Measurements from ENCODE around the gene PCMTD2.
A peak's percentile ranks its signal among the peaks of the same experiment; 100 is the strongest.

Gene PCMTD2

GRCh38 chr20:64256282-64256935 lies 861 bp downstream of the PCMTD2 start:
- DNase-seq (ENCODE audit: low read depth in 1 of 2, low spot score in 1 of 2) = no peak

GRCh38 chr20:64257107-64257757 lies 1.7 kb downstream of the PCMTD2 start:
- DNase-seq (ENCODE audit: low read depth in 1 of 2, low spot score in 1 of 2) = no peak

GRCh38 chr20:64258071-64258823 lies 2.7 kb downstream of the PCMTD2 start:
- no peak for DNase-seq (ENCODE audit: low read depth in 1 of 2, low spot score in 1 of 2)

- DNase-seq (ENCODE audit: low read depth in 1 of 2, low spot score in 1 of 2) = no peak
These were observed 4.7 kb downstream of the PCMTD2 start for GRCh38 chr20:64260239-64260638.

DNA sequence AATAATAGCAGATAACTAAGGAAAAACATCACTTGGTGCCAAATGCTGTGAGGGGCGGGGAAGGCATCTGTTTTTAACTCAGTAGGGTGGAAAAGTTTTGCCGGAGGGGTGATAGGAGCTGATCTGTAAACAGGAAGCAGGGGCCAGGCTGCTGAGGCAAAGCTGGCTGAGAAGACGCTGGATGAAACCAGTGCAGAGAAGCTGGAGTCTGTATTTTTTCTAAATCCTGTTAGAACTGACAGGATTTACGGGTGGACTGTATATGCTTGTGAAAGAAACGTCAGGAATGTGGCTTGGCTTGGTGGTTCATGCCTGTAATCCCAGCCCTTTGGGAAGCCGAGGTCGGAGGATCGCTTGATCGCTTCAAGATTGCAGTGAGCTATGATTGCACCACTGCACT lies 5.6 kb downstream of the PCMTD2 start:
- no peak for DNase-seq (ENCODE audit: low read depth in 1 of 2, low spot score in 1 of 2)

- DNase-seq (ENCODE audit: low read depth in 1 of 2, low spot score in 1 of 2) = no peak
These were observed 8.5 kb downstream of the PCMTD2 start for GRCh38 chr20:64264091-64264490.

- DNase-seq (ENCODE audit: low read depth in 1 of 2, low spot score in 1 of 2) = no peak
These were observed 9.7 kb downstream of the PCMTD2 start for GRCh38 chr20:64265201-64265600.

GRCh38 chr20:64266988-64267387 lies 11.4 kb downstream of the PCMTD2 start:
- DNase-seq (ENCODE audit: low read depth in 1 of 2, low spot score in 1 of 2) = no peak

DNA sequence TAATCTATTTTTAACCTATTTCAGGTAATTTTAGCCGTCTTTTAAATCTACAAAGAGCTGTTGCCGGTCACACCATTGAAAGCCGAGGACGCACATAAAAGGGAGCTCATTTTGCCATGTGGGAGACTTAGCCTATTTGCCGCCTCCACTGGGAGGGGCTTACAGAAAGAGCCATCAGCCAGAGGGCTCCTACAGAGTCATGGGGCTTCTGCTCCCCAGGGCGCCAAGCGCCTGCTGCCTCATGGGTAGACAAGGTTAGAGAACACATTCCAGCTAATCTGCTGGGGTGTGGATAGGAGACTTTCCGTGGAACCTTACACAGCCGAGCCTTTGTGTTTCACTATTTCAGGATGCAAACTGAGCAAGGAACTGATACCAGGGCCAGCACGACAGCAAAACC lies 12.6 kb downstream of the PCMTD2 start:
- DNase-seq (ENCODE audit: low read depth in 1 of 2, low spot score in 1 of 2) = no peak

GRCh38 chr20:64269604-64270411 lies 14.3 kb downstream of the PCMTD2 start:
- no peak for DNase-seq (ENCODE audit: low read depth in 1 of 2, low spot score in 1 of 2)

DNA sequence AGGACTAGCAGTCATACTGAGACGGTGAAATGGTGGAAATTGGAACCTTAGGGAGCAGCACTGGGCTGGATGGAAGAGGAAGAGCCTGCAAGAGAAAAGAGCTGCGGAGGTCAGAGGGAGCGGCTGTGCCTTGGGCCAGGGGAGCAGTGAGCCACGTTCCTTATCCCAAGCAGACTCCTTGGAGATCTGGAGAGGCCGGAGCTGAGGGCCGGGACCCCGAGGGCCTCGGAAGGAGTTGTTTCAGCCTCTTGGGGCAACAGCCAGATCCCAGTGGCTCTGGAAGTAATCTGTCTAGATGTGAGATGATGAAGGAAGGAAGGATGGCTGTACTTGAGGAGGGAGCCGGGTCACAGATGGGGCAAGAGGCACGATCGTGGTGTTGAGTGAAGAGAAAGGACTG lies 16.1 kb downstream of the PCMTD2 start:
- DNase-seq (ENCODE audit: low read depth in 1 of 2, low spot score in 1 of 2) = no peak

GRCh38 chr20:64273109-64273508 lies 17.6 kb downstream of the PCMTD2 start:
- no peak for DNase-seq (ENCODE audit: low read depth in 1 of 2, low spot score in 1 of 2)

DNA sequence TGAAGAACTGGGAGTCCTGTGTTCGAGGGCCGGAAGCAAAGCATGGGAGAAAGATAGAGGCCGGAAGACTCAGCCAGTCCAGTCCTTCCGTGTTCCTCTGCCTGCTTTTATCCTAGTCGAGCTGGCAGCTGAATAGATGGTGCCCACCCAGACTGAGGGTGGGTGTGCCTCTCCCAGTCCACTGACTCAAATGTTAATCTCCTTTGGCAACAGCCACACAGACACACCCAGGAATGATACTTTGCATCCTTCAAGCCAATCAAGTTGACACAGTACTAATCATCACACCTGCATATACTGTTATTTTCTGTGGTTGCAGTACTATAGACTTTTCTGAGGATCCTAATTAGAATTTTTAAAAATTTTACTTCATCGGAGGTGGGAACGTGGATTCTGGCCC lies 21.3 kb downstream of the PCMTD2 start:
- DNase-seq (ENCODE audit: low read depth in 1 of 2, low spot score in 1 of 2) = no peak

GRCh38 chr20:64277571-64278316 lies 22.2 kb downstream of the PCMTD2 start:
- DNase-seq (ENCODE audit: low read depth in 1 of 2, low spot score in 1 of 2) = no peak

DNA sequence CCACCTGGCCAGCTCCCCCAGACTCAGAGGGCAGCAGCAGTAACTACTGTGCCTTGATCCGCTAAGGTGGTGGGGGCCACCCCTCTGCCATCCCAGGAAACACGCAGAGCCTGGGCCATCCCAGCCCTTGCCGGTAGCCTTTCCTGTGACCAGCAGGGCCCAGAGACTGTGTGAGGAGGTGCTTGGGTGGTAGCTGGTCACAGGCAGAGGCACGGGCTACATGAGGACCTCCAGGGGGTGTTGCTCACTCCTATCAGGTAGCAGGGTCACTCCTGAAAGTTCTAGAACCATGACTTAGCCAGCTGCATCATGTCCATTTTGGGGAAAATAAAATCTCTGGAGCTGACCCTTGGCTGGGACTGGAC lies 22.8 kb downstream of the PCMTD2 start:
- no peak for DNase-seq (ENCODE audit: low read depth in 1 of 2, low spot score in 1 of 2)

DNA sequence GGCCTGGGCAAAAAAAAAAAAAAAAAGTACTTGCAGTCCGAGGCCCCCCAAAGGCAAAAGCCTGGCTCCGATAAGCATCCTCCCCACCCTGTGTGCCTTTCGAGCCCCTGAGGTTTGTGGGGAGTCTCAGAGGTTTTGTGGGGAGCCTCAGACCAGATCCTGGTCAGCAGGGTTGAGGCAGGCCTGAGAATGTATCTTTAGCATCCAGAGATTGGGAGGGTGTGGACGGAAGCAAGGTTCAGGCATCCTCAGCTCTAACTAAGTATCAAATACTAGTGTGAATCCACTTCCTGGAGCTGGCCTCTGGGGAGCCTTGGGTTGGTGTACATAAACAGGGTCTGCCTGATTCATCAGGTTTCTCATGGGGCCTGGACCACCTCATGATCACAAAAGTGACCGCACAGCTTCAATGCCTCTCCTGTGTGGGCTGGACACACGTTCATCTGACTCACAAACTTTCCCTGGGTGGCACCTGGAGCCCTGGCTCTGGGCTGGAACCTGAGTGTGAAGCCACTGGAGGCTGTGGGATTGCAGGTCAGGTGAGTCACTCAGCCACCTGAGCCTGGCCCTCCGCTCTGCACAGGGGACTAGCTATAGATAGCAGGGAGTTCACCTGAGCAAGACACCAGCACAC lies 24.4 kb downstream of the PCMTD2 start:
- no peak for DNase-seq (ENCODE audit: low read depth in 1 of 2, low spot score in 1 of 2)

- no peak for DNase-seq (ENCODE audit: low read depth in 1 of 2, low spot score in 1 of 2)
These were observed 24.9 kb downstream of the PCMTD2 start for GRCh38 chr20:64280460-64280843.

DNA sequence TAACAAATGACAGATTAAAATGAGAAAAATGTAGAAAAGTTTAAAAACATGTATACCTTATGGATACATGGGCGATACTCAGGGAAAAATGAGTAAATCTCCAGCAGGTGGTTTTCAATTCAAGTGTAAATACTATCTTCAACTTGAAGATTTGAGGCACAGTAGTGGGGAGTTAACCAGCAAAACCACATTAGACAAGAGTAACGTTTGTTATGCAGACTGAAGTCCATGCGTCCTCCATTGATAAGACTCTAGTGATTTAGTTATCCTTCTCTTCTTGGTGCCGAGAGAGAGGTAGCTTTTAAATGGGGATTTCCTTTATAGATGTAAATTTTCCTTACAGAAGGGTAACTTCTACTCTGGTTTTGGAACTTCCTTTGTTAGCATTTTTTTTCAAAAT lies 28.1 kb downstream of the PCMTD2 start:
- DNase-seq (ENCODE audit: low read depth in 1 of 2, low spot score in 1 of 2) = no peak

DNA sequence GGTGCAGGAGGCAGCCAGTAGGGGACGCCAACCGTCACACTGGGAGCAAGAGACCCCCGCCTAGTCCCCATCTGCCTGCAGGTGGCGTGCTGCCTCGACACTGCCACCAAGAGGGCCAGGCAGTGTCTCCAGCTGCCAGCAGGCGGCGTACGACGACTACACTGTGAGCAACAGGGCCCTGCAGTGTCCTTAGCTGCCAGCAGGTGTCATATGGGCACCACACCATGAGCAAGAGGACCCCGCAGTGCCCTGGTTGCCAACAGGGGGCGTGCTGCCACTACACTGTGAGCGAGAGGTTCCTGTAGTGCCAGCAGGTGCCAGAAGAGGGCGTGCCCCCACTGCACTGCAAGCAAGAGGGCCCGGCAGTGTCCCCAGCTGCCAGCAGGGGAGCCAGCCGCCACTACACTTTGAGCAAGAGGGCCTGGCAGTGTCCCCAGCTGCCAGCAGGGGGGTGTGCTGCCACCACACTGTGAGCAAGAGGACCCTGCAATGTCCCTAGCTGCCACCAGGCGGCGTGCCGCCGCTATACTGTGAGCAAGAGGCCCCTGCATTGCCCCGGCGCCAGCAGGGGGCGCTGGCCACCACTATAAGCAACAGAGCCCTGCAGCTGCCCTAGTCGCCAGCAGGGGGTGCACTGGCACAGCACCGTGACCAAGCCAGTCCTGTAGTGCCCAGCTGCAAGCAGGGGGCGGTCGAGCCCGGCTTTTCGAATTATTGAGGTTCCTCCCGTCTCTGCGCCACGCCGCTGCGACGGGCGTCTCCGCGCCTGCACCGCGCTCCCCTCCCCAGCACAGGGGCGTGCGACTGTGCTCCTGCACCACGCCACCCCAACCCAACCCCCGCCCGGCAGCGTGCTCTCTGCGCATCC lies 30.3 kb downstream of the PCMTD2 start:
- peak; percentile 37 to 56 for DNase-seq (ENCODE audit: low read depth in 1 of 2, low spot score in 1 of 2)

All from stimulated activated CD4-positive, alpha-beta T cell treated with anti-CD3 and anti-CD28 coated beads, Interleukin-15, amount 100 ng/mL, for 1 hour (primary cell).